SIG-M5 treated with dmso at 0.1 percent for 504 hours (cell line): ENCODE results near the gene HUS1.
A peak's percentile ranks its signal among the peaks of the same experiment; 100 is the strongest.
"Not testable (repeated sequence)": the region's sequence is repeated elsewhere in the genome, so short reads cannot be mapped to it uniquely, and the experiment has no call there.

ENCODE experiments used
- DNase-seq: peaks from one replicate; lab custom pipeline; 2025; ENCODE audit not compliant: unreplicated experiment; lab: John Stamatoyannopoulos, UW

Gene HUS1

GRCh38 chr7:47945261-47946015, 34.0 kb downstream of the HUS1 start:
- DNase-seq, result peak; percentile 46

GRCh38 chr7:47944536-47945260, 34.7 kb downstream of the HUS1 start:
- no peak for DNase-seq

GRCh38 chr7:47943676-47944474, 35.5 kb downstream of the HUS1 start:
- no peak for DNase-seq

GRCh38 chr7:47942651-47943050, 36.8 kb downstream of the HUS1 start:
- DNase-seq, result not testable (repeated sequence)

GRCh38 chr7:47942132-47942531, 37.3 kb downstream of the HUS1 start:
- DNase-seq, result no peak

- DNase-seq, result no peak
Measured at GRCh38 chr7:47941136-47941844, 38.1 kb downstream of the HUS1 start.

GRCh38 chr7:47940088-47941013, 39.1 kb downstream of the HUS1 start:
- DNase-seq, result no peak

GRCh38 chr7:47939425-47940036, 39.9 kb downstream of the HUS1 start:
- no peak for DNase-seq

GRCh38 chr7:47938574-47939165, 40.7 kb downstream of the HUS1 start:
- DNase-seq, result no peak

- DNase-seq, result no peak
Measured at GRCh38 chr7:47937711-47938573, 41.5 kb downstream of the HUS1 start.

- DNase-seq, result no peak
Measured at GRCh38 chr7:47937065-47937687, 42.2 kb downstream of the HUS1 start.

GRCh38 chr7:47936323-47936722, 43.1 kb downstream of the HUS1 start:
- DNase-seq, result no peak

- DNase-seq, result no peak
Measured at GRCh38 chr7:47935336-47935735, 44.1 kb downstream of the HUS1 start.

- no peak for DNase-seq
Measured at GRCh38 chr7:47934831-47935230, 44.6 kb downstream of the HUS1 start.

GRCh38 chr7:47933215-47933614, 46.2 kb downstream of the HUS1 start:
- DNase-seq, result no peak

GRCh38 chr7:47932466-47933037, 46.9 kb downstream of the HUS1 start:
- no peak for DNase-seq

GRCh38 chr7:47932016-47932415, 47.4 kb downstream of the HUS1 start:
- DNase-seq, result no peak
